ENCODE measurements around the gene ATG12.
"Not testable (repeated sequence)": the region's sequence is repeated elsewhere in the genome, so short reads cannot be mapped to it uniquely, and the experiment has no call there.

ATG12 gene

GRCh38 chr5:115810761-115811160, 30.6 kb downstream of the ATG12 start:
- no peak for TF ChIP-seq CTCF (IDR thresholded peaks at IDR 0.05; ENCODE audit: low read depth, low read length, missing control alignments)
- no peak overlapping the region for H3K4me3 ChIP-seq (replicated peaks; ENCODE audit: low read depth, low read length)
- peak; percentile 56 for DNase-seq (ENCODE audit: extremely low read depth, low read depth)

GRCh38 chr5:115809946-115810345, 31.4 kb downstream of the ATG12 start:
- no peak overlapping the region for H3K4me3 ChIP-seq (replicated peaks; ENCODE audit: low read depth, low read length)
- TF ChIP-seq CTCF (IDR thresholded peaks at IDR 0.05; ENCODE audit: low read depth, low read length, missing control alignments) = no peak
- DNase-seq (ENCODE audit: extremely low read depth, low read depth) = no peak

- DNase-seq (ENCODE audit: extremely low read depth, low read depth); H3K4me3 ChIP-seq (replicated peaks; ENCODE audit: low read depth, low read length): not testable (repeated sequence)
These were observed 33.3 kb downstream of the ATG12 start for GRCh38 chr5:115808066-115808465.

GRCh38 chr5:115807654-115808052, 33.7 kb downstream of the ATG12 start:
- H3K4me3 ChIP-seq (replicated peaks; ENCODE audit: low read depth, low read length) = no peak overlapping the region
- no peak for DNase-seq (ENCODE audit: extremely low read depth, low read depth)
- no peak for TF ChIP-seq CTCF (IDR thresholded peaks at IDR 0.05; ENCODE audit: low read depth, low read length, missing control alignments)

- no peak overlapping the region for H3K4me3 ChIP-seq (replicated peaks; ENCODE audit: low read depth, low read length)
- DNase-seq (ENCODE audit: extremely low read depth, low read depth) = no peak
- TF ChIP-seq CTCF (IDR thresholded peaks at IDR 0.05; ENCODE audit: low read depth, low read length, missing control alignments) = no peak
These were observed 34.2 kb downstream of the ATG12 start for GRCh38 chr5:115806986-115807653.

GRCh38 chr5:115801984-115802383, 39.4 kb downstream of the ATG12 start:
- no peak for DNase-seq (ENCODE audit: extremely low read depth, low read depth)
- no peak overlapping the region for H3K4me3 ChIP-seq (replicated peaks; ENCODE audit: low read depth, low read length)
- no peak for TF ChIP-seq CTCF (IDR thresholded peaks at IDR 0.05; ENCODE audit: low read depth, low read length, missing control alignments)

GRCh38 chr5:115801152-115801551, 40.2 kb downstream of the ATG12 start:
- no peak for TF ChIP-seq CTCF (IDR thresholded peaks at IDR 0.05; ENCODE audit: low read depth, low read length, missing control alignments)
- no peak for DNase-seq (ENCODE audit: extremely low read depth, low read depth)
- H3K4me3 ChIP-seq (replicated peaks; ENCODE audit: low read depth, low read length) = no peak overlapping the region

Data from HFF-Myc (cell line).